Trophoblast cell (in vitro differentiated cells and primary cell): ENCODE results near the gene IL1RN.

ENCODE experiments used
- DNase-seq, 2 donors: peaks; one replicate each; pipeline ENCODE4 v3.0.0-alpha.2; 2016
- H2AFZ ChIP-seq: 2 replicates; pipeline ENCODE4 v1.6.1; 2013; ENCODE audit warnings: low read length, moderate library complexity, mild to moderate bottlenecking; ENCODE audit not compliant: insufficient read depth, poor library complexity
- H2AK5ac ChIP-seq: 2 replicates; pipeline ENCODE4 v1.6.1; 2013; ENCODE audit warnings: mild to moderate bottlenecking, low read length
- H2BK120ac ChIP-seq: 2 replicates; pipeline ENCODE4 v1.6.1; 2013; ENCODE audit warnings: low read length, mild to moderate bottlenecking, moderate library complexity; ENCODE audit not compliant: insufficient read depth, poor library complexity
- H2BK12ac ChIP-seq: 2 replicates; pipeline ENCODE4 v1.6.1; 2013; ENCODE audit warnings: mild to moderate bottlenecking, low read length, moderate library complexity
- H2BK5ac ChIP-seq: 2 replicates; pipeline ENCODE4 v1.6.1; 2013; ENCODE audit warnings: low read length, low read depth, moderate library complexity, mild to moderate bottlenecking; ENCODE audit not compliant: poor library complexity
- H3K14ac ChIP-seq: 2 replicates; pipeline ENCODE4 v1.6.1; 2013; ENCODE audit warnings: mild to moderate bottlenecking, low read length
- H3K18ac ChIP-seq: 2 replicates; pipeline ENCODE4 v1.6.1; 2013; ENCODE audit warnings: mild to moderate bottlenecking, low read length
- H3K23ac ChIP-seq: 2 replicates; pipeline ENCODE4 v1.6.1; 2013; ENCODE audit warnings: low read length
- H3K27ac ChIP-seq: 2 replicates; pipeline ENCODE4 v1.5.1; 2013; ENCODE audit warnings: low read depth, mild to moderate bottlenecking, inconsistent platforms, low read length, moderate library complexity
- H3K27me3 ChIP-seq: 2 replicates; pipeline ENCODE4 v1.6.1; 2013; ENCODE audit warnings: inconsistent platforms, mild to moderate bottlenecking, low read length, moderate library complexity; ENCODE audit not compliant: insufficient read depth
- H3K36me3 ChIP-seq, 2 experiments: 1 replicate in 1 of 2; 2 replicates in 1 of 2; pipeline ENCODE4 v1.6.1; 2013; ENCODE audit warnings: low read length in 2 of 2, mild to moderate bottlenecking in 2 of 2, moderate library complexity in 1 of 2; ENCODE audit not compliant: insufficient read depth in 2 of 2, control insufficient read depth in 1 of 2
- H3K4ac ChIP-seq: 2 replicates; pipeline ENCODE4 v1.6.1; 2013; ENCODE audit warnings: low read depth, mild to moderate bottlenecking, low read length, moderate library complexity
- H3K4me1 ChIP-seq, 2 experiments: 1 replicate in 1 of 2; 2 replicates in 1 of 2; pipeline ENCODE4 v1.6.1; 2013; ENCODE audit warnings: low read length in 2 of 2, mild to moderate bottlenecking in 2 of 2, moderate library complexity in 1 of 2; ENCODE audit not compliant: insufficient read depth in 2 of 2, control insufficient read depth in 1 of 2
- H3K4me2 ChIP-seq: 2 replicates; pipeline ENCODE4 v1.6.1; 2013; ENCODE audit warnings: inconsistent platforms, mild to moderate bottlenecking, low read length, moderate library complexity
- H3K4me3 ChIP-seq: 2 replicates; pipeline ENCODE4 v1.5.1; 2013; ENCODE audit warnings: mild to moderate bottlenecking, low read depth, low read length, inconsistent platforms
- H3K79me1 ChIP-seq: one replicate; pipeline ENCODE4 v1.6.1; 2013; ENCODE audit warnings: low read length
- H3K79me2 ChIP-seq: 2 replicates; pipeline ENCODE4 v1.6.1; 2013; ENCODE audit warnings: low read length, mild to moderate bottlenecking; ENCODE audit not compliant: control insufficient read depth, insufficient read depth, poor library complexity
- H3K9ac ChIP-seq: 2 replicates; pipeline ENCODE4 v1.6.1; 2013; ENCODE audit warnings: mild to moderate bottlenecking, low read length
- H3K9me3 ChIP-seq: 2 replicates; pipeline ENCODE4 v1.6.1; 2013; ENCODE audit warnings: low read depth, mild to moderate bottlenecking, control low read depth, inconsistent platforms, low read length; ENCODE audit not compliant: insufficient read depth
- H4K12ac ChIP-seq: 2 replicates; pipeline ENCODE4 v1.6.1; 2013; ENCODE audit warnings: low read depth, mild to moderate bottlenecking, low read length, moderate library complexity
- H4K8ac ChIP-seq: 2 replicates; pipeline ENCODE4 v1.6.1; 2013; ENCODE audit warnings: low read depth, mild to moderate bottlenecking, low read length, moderate library complexity
- H4K91ac ChIP-seq: one replicate; pipeline ENCODE4 v1.6.1; 2013; ENCODE audit warnings: low read depth, mild to moderate bottlenecking, low read length, moderate library complexity
- WGBS: extraction: QIAGEN DNeasy Blood & Tissue Kit; methylation state at CpG from one replicate; pipeline ENCODE4 v1.1.7; 2013; ENCODE audit warnings: missing lambda C conversion rate; ENCODE audit not compliant: insufficient read length, insufficient coverage; ENCODE audit errors: extremely low coverage; 5-methylcytosine and 5-hydroxymethylcytosine counted together

Gene IL1RN

GRCh38 chr2:113104054-113104611 lies 23.3 kb upstream of the IL1RN start:
- no peak overlapping the region for H2AK5ac ChIP-seq
- no peaks in the 10 kb centered on the region for H3K36me3 ChIP-seq
- H3K4me3 ChIP-seq = no peak overlapping the region
- H3K9ac ChIP-seq = no peak overlapping the region
- no peaks in the 10 kb centered on the region for H3K4me1 ChIP-seq
- no peaks in the 10 kb centered on the region for H3K79me1 ChIP-seq
- H3K27me3 ChIP-seq = no peaks in the 10 kb centered on the region
- H3K4ac ChIP-seq = no peak overlapping the region
- no CpG with 5 or more reads among the region's 3 CpGs for WGBS
- DNase-seq = peak in 1 of 2 donors; percentile 18
- H2AFZ ChIP-seq = no peak overlapping the region
- no peak overlapping the region for H3K18ac ChIP-seq
- H3K4me2 ChIP-seq = no peak overlapping the region
- H3K79me2 ChIP-seq = no peaks in the 10 kb centered on the region
- no peak overlapping the region for H4K8ac ChIP-seq
- H3K9me3 ChIP-seq = peaks cover 4% of the 10 kb centered on the region
- H3K23ac ChIP-seq = no peak overlapping the region
- H2BK12ac ChIP-seq = no peak overlapping the region
- no peak overlapping the region for H3K14ac ChIP-seq
- no peak overlapping the region for H2BK5ac ChIP-seq
- H4K91ac ChIP-seq = no peak overlapping the region
- H4K12ac ChIP-seq = no peak overlapping the region
- no peak overlapping the region for H2BK120ac ChIP-seq
- no peak overlapping the region for H3K27ac ChIP-seq

- Histone ChIP-seq H3K4ac (no peak overlapping the region), H2BK120ac (no peak overlapping the region), H4K8ac (no peak overlapping the region), H3K27me3 (no peaks in the 10 kb centered on the region), H3K9ac (no peak overlapping the region), H3K4me3 (no peak overlapping the region), H3K27ac (no peak overlapping the region), H3K14ac (no peak overlapping the region), H3K79me1 (no peaks in the 10 kb centered on the region), H3K36me3 (no peaks in the 10 kb centered on the region), H2AK5ac (no peak overlapping the region), H3K23ac (no peak overlapping the region), H3K4me1 (no peaks in the 10 kb centered on the region), H3K4me2 (no peak overlapping the region), H2AFZ (no peak overlapping the region), H2BK12ac (no peak overlapping the region), H4K12ac (no peak overlapping the region), H3K79me2 (no peaks in the 10 kb centered on the region), H2BK5ac (no peak overlapping the region), H3K18ac (no peak overlapping the region), H3K9me3 (peaks cover 3% of the 10 kb centered on the region), H4K91ac (no peak overlapping the region)
- no CpG with 5 or more reads among the region's 6 CpGs for WGBS
- peak; percentile 47 to 60 for DNase-seq
Measured at GRCh38 chr2:113105047-113105785, 22.2 kb upstream of the IL1RN start.

- Histone ChIP-seq H2BK5ac (no peak overlapping the region), H3K9ac (no peak overlapping the region), H4K8ac (no peak overlapping the region), H2BK120ac (no peak overlapping the region), H3K27ac (no peak overlapping the region), H2AK5ac (no peak overlapping the region), H3K79me2 (no peaks in the 10 kb centered on the region), H3K9me3 (no peaks in the 10 kb centered on the region), H3K4ac (no peak overlapping the region), H3K79me1 (no peaks in the 10 kb centered on the region), H4K91ac (no peak overlapping the region), H3K23ac (no peak overlapping the region), H3K18ac (no peak overlapping the region), H3K4me3 (no peak overlapping the region), H2BK12ac (no peak overlapping the region), H3K14ac (no peak overlapping the region), H2AFZ (no peak overlapping the region), H3K27me3 (no peaks in the 10 kb centered on the region), H4K12ac (no peak overlapping the region), H3K4me2 (no peak overlapping the region), H3K4me1 (no peaks in the 10 kb centered on the region), H3K36me3 (no peaks in the 10 kb centered on the region)
- DNase-seq = no peak
- WGBS = no CpG with 5 or more reads among the region's 3 CpGs
Measured at GRCh38 chr2:113111121-113111520, 16.3 kb upstream of the IL1RN start.

GRCh38 chr2:113111823-113112287 lies 15.5 kb upstream of the IL1RN start:
- Histone ChIP-seq H3K23ac (no peak overlapping the region), H3K4me3 (no peak overlapping the region), H3K14ac (no peak overlapping the region), H3K4ac (no peak overlapping the region), H3K27ac (no peak overlapping the region), H3K27me3 (no peaks in the 10 kb centered on the region), H3K18ac (no peak overlapping the region), H3K9ac (no peak overlapping the region), H3K36me3 (no peaks in the 10 kb centered on the region), H3K79me1 (no peaks in the 10 kb centered on the region), H2BK5ac (no peak overlapping the region), H2BK120ac (no peak overlapping the region), H4K8ac (no peak overlapping the region), H3K4me1 (no peaks in the 10 kb centered on the region), H2AFZ (no peak overlapping the region), H3K4me2 (no peak overlapping the region), H2AK5ac (no peak overlapping the region), H3K9me3 (no peaks in the 10 kb centered on the region), H2BK12ac (no peak overlapping the region), H4K91ac (no peak overlapping the region), H3K79me2 (no peaks in the 10 kb centered on the region), H4K12ac (no peak overlapping the region)
- no CpG with 5 or more reads among the region's 6 CpGs for WGBS
- peak; percentile 14 to 34 for DNase-seq
